Endometrium (tissue), 2 donors: ENCODE measurements around the gene APOBEC3A.
"Not testable (repeated sequence)": the region's sequence is repeated elsewhere in the genome, so short reads cannot be mapped to it uniquely, and the experiment has no call there.

ENCODE experiments used
- FAIRE-seq: peaks from 2 replicates; lab custom pipeline; 2012; peaks lifted over from hg19 to GRCh38; lab: Jason Lieb, UNC
- donor health status: control.
- donor health status: control.

The APOBEC3A gene

DNA sequence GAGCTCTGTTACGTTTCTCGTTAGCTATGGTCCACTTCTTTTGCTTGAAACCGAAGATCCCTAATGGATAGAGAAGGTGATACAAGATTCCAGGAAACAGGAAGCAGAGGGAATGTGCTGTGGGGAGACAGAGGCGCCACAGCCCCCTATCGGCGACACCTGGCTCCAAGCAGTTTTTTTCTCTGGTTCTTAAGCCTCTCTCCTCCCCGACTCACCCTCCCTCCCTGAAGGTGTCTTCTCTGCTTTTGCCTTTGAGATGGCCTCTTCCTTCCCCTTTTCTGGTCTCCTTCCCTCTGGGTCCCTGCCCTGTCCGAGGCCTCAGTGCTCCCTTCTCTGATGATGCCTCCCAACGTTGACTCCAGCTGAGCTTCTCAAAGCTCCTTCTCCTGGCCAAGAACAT is 14.2 kb upstream of the APOBEC3A start:
- FAIRE-seq = no peak

DNA sequence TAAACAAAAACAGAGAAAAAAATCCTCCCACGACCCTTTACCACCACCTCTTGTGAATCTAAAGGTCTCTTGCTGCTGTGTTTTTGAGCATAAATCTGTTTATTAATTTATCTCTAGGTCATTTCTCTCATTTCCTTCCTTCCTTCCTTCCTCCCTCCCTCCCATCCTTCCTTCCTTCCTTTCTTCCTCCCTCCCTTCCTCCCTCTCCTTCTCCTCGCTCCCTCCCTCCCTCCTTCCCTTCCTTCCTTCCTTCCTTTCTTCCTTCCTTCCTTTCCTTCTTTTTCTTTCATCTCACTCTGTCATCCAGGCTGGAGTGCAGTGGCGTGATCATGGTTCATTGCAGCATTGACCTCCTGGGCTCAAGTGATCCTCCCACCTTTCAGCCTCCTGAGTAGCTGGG is 13.5 kb upstream of the APOBEC3A start:
- FAIRE-seq = no peak

DNA sequence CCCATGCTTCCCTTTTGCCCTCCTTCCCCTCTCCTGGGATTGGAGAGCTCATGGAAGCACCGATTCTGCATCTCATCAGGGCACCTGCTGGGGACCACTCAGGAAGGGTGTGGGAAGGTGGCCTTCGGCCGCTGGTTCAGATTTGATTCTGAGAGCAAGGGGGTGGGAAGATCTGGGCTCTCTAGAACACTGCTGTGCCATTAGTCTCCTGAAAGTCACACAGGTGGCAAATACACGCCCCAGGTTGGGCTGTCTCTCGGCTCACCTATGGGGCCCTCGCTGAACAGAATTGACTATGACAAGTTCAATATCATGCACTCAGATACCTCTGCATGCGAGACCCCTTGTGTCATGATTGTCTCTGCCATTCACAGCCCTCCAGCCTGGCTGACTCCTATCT is 12.8 kb upstream of the APOBEC3A start:
- no peak for FAIRE-seq

DNA sequence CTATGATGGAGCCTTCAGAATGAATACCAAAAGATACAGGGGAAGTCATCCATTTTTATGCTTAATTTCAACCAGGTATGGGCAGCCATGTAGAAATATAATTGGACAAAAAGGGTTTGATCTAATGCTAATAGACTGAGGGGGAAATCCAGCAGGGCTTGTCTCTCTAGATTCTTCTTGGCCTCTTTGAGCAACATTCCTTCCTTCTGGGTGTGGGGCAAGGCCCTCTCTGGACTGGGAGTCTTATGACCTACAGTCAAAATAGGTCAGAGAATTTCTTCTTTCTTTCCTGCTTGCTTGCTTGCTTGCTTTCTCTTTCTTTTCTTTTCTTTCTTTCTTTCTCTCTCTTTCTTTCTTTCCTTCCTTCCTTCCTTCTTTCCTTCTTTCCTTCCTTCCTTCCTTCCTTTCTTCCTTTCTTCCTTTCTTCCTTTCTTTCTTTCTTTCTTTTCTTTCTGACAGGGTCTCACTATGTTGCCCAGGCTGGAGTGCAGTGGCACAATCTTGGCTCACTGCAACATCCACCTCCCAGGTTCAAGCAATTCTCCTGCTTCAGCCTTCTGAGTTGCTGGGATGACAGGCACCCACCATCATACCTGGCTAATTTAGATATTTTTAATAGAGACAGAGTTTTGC is 11.6 kb upstream of the APOBEC3A start:
- not testable (repeated sequence) for FAIRE-seq

DNA sequence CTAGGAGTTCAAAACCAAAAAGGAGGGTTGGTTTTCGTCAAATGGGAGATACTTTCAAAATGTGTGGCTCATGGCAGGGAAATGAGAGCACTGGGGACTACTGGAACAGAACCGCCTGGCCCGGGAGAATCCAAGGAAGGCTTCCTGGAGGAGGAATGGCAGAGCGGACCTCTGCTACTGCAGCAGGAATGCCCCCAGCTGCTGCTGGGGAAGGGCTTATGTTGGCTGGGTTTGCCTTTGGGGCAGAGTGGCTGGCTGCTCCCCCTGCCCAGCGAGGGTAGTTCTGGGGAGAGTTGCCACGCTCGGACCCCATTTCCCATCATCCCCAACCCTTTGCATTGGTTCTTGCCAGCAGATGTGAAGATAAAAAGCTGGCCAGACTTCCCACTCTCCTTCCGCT is 10.6 kb upstream of the APOBEC3A start:
- FAIRE-seq = no peak

DNA sequence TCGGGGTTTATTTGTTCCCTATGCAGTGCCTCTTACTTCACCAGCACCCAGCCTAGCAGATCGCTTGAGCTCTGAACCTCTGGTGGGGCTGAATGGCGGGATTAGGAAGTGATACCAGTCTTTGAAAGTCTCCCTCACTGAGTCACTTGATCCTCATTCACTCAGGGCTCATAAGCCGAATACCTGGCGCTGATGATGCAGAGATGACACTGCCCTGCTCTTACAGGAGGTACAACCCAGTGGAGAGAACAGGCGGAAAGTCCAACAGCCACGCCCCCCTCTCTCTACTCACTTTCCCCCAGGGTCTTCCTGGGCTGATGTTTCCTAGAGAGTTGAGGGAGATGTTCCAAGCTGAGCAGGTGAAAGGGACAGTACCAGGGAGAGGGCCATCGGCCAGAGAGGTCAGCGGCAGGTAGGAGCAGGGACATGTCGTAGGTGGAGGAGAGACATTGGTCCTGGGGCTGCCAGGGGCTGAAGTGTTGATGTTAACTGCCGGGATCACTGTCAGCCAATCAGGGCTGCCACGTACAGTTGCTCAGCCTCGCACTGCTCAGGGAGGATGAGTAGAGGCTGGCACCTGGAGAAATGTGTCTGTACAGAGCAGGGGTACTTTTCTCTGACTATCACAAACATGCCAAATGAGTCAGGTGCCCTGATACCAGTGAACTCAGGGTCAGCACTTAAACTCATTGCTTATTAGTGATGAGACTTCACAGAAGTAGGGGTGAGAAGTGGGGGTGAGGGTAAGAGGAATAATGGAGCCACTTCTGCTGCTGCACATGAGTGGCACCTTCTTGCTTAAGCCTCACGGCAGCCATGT is 9.9 kb upstream of the APOBEC3A start:
- no peak for FAIRE-seq

DNA sequence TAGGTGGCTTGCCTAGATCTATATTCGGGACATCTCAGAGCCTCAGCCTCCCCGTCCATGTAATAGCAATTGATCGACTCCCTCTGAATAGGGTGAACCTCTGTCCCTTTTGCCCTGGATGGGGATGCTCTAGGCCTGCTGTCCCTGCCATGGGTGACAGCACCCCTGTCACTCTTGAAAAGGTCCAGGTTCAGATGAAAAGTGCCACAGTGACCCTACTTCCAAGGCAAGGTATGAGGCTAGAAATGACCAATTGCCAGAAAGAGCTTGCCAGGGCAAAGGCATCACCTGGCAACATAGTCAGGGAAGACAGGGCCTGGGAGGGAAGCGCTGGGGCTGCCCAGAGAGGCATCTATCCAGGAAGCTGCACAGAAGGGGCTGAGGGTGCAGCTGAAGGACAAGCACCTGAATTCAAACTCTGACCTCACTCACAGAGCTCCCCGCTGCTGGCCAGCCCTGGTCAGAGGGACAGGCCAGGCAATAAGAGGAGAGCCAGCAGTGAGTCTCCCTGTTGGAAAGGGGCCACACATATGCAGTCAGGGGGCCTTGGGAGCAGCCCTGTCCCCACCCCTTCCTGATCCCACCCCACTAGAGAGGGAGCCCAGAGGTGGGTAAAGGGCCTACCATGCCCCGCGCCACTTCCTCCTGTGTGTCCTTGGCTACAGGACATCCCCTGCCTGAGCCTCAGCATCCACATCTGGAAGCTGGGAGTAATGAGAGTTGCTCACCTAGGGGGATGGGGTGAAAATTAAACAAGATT is 9.0 kb upstream of the APOBEC3A start:
- FAIRE-seq = no peak

DNA sequence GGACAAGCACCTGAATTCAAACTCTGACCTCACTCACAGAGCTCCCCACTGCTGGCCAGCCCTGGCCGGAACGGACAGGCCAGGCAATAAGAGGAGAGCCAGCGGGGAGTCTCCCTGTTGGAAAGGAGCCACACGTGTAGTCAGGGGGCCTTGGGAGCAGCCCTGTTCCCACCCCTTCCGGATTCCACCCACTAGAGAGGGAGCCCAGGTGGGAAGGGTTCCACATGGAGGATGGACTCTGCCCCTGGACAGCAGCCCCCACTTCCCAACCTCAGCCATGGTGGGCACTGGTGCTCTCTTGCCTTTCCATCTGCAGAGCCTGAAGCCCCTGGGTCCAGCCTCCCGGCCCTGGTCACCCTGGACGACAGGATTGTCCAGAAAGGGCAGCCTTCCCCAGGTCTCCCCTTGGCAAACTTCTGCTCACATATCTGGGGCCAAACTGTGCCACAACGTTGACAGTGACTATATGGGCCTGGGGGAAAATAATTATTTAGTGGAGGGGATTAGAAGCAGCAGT is 7.5 kb upstream of the APOBEC3A start:
- FAIRE-seq = no peak

DNA sequence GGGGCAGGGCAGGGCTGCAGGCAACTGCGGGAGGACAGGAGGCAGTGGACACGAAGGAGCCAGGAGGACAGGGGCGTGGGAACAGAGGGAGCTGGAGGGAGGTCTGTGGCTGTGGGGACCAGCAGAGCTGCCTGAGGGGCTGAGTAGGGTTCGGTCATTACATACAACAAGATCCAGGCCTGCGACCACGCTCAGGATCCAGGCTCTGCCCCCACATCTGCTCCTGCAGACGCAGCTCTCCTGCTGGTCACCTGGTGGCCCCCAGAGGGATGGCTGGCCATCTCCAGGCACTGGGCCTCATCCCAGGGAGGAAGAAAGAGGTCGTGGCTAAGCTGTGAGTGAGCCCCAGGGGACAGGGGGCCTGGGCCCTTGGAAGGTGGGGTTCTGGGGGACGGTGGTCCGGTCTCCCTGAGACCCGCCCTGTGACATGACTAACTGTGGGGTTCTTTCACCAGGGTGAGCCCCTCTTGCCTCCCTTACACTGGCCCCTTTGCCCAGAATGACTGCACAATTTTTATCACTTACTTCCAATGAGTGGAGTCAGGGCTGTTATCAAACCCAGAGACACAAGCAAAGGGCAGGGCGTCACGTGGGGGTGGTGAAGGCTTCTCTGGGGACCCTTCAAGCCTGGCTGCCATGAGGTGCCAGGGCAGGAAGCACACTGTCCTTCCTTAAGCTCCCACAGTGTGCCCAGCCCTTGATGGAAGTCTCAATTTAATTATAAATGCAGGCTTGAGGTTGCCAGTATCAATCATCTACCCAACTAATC is 6.7 kb upstream of the APOBEC3A start:
- FAIRE-seq = no peak

DNA sequence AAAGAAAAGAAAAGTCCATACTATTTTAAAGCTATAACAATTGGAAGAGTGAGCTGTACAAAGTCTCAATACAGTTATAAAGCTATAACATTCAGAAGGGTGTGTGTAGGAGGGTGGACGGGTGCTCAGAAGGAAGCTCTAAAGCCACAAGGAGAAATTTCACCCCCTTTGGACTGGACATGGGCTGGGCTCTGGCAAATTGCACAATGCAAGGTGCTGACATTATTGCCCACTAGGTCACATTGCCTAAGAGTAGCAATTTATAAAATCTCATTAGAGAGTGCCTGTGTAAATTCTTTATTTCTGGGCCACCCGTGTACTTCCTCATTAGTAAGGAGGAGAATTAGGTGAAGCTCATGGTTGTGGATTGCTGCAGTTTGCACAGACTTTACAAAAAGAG is 5.7 kb upstream of the APOBEC3A start:
- FAIRE-seq = no peak

DNA sequence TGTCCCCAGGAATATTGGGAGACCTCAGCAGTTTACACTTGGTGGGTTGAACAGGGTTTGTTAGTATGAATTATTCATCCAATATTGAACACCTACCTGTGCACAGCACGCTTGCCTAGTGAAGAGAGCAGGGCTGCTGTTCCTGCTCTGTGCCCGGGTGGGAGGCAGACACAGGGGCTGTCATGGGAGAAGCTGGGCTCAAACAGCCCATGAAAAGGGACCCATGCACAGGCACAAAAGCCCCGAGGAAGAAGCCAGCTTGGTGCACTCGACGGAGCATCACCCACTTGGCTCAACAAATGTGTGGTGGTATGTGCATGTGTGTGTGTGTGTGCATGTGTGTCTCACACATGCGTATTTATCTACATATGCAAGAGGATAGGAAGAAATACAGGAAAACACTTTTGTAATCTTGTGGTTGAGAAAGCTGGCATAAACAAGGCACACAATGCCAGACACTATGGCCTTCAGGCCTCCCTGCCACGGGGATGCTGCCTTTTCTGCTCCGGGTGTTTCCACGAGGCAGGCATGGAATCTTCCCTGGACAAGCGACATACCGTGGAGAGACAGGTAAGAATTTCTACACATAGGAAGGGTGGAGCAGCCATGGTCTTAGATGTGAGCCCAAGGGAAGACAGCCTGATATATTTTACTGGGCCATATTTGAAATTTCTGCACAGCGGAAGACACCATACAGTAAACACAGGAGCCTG is 5.0 kb upstream of the APOBEC3A start:
- no peak for FAIRE-seq

DNA sequence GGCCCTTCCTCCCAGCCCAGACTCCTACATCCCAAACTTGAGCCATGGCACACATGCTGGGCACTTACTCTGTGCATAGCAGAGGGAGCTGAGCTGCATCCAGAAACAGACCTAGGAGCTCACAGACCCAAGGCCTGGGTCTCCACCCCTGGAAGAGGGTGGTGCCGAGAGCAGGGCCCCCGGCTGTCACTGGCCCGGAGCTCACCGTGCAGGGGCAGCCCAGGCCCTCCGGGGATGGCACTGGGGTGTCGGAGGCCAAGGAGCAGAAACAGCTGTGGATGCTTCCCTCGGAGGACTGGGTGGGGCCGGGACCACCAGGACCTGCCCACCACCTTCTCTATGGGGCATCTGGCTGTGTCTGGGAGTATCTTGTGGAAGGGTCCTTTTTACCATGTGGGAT is 4.3 kb upstream of the APOBEC3A start:
- FAIRE-seq = no peak

DNA sequence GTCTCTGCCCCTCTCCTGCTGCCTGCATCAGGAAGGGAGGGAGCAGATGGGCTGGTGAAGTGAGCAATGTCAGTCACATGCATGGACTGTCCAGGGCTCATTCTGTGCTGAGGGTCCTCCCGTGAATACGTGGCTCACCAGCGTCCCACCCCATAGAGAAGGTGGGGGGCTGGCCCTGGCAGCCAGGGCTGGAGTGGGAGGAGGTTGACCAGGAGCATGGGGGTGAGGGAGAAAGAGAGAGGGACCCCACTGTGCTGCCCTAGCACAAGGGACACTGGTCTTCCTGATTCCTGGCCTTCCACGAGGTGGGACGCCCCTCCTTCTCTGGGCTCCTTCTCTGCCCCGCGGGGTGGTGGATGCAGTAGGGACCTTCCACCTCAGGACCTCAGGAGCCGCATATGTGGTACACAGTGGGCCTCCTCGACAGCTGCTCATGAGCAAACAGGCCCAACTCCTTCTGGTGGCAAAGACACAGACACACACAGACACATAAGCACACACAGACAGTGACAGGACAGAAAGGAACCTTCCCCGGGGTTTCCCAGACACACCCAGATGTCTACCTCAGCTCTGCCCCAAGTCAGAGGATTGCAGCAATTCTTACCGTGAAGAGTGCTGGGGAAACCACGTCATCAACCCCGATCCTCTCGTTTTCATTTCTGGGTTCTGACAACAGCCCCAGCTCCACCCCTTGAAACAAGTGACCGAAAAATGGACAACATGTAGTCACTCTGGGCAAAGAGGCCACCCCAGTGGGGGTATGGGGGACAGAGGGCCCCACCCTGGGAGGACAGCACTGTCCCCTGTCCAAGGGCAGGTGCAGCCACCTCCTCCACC is 3.6 kb upstream of the APOBEC3A start:
- no peak for FAIRE-seq

DNA sequence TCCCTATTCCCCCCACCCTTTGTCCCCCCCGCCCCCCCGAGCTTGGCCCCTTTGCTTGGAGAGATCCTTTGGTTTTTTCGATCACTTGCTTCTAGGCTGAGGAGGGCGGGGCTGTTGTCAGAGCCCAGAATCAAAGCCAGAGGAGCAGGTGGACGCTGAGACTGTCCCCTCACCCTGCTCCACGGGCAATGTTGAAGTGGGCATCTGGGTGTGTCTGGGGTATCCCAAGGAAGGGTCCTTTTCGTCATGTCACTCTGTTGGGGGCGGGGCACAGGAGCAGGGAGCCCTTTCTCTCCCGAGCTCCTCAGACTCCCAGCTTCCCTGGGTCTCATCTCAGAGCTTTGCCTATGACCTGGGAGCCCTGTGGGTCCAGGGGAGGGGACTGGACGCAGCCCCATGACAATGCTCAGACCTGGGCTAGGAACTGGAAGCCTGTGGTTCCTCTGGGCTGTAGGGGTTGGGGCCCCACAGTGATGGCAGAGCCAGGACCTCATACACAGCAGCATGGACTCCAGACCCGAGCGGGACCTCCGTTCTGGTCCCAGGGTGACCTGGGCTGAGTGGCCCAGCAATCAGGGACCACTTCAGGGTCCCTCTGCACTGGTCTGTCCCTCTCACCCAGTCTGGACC is 2.9 kb upstream of the APOBEC3A start:
- FAIRE-seq = no peak

DNA sequence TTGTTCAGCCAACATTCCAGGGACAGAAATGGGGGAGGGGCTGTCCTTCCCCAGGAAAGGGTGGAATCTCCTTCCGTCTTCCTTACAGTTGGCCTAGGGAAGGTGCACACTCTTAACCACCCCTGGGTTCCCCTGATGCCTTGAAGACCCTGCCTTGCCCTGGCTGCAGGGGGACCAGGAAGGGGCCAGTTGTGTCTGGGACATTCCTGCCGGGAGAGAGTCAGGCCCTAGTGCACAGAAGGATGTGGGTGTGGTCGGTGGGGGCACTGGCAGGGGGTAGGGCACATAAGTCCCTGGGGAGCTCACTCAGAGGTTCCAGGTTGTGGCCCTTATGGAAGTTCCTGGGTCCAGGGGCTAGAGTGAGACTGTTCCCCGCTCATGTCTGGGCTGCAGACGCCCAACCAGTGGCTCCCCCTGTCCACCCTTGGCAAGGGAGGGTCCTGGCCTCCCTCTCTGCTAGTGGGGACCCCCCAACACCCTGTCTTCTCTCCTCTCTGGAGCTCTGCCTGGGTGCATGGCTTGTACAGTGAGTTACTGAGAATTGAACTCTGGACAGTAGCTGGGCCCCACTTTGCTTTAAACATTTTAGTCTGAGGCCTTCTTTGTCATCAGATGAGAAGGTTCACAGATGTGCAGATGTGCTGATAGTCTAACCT is 2.0 kb upstream of the APOBEC3A start:
- no peak for FAIRE-seq

DNA sequence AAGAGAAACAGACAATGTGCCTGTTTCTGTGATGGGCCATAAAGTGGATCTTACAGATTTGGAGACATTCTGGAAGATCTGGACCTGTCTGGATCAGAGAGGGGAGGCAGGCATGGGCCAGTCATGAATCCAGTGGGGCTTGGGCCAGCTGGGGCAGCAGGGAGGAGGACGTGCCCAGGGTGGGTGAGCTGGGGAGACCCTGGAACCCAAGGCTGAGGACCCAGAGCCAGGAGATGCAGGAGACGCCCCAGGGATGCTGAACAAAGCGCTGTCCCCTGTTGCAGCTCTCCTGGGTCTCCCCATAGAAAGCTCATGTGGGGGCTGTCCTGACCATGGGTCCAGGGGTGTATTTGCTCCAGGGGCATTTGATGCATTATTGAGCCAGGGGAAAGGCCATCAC is 1.5 kb upstream of the APOBEC3A start:
- no peak for FAIRE-seq

DNA sequence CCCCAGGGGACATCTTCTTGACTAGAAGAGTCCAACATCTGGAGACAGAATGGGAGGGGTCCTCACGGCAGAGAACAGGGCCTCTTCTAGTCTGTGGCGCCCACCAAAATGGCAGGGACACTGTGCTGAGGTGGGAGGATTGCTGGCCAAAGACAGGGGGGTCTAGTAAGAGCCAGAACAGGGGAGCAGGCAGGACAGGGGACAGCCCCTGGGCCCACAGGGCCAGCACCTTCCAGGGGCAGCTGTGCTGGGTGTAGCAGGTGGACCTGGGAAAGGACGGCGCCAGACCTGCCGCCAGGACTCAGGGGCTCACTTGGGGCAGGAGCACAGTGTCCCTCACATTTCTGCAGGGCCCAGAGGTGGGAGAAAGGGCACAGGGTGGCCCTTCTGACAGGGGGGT is 858 bp upstream of the APOBEC3A start:
- FAIRE-seq = no peak

DNA sequence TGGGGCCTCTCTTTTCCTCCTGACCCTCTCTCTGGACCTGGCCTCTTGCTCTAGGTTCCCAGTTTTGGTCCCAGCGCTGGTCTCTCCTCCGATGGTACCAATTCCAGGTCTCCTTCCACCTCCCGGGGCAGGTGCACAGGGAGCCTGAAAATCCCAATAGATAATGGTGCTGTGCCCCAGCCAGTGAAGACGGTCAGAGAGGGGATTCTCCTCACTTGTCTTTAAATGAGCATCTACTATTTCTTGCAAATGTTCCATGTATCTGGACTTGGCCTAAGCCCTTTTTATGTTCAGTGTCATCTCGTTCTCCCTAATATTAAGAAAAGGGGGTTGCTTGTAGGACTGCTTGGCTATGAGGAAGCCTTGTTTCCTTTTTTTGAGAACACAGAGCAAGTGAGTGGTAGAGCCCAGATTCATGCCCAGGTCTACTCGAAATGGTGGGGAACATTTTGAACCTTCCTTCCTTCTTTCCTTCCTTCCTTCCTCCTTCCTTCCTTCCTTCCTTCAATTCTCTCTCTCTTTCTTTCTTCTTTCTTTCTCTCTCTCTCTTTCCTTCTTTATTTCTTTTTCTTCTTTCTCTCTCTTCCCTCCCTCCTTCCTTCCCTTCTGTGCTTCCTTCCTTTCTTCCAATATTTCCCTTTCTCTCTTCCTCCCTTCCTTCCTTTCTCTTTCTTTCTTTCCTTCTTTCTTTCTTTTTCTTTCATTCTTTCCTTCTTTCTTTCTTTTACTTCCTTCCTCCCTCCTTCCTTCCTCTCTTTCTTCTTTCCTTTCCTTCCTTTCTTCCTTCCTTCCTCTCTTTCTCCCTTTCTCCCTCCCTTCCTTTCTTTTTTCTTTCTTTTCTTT is 620 bp downstream of the APOBEC3A start:
- FAIRE-seq = no peak

DNA sequence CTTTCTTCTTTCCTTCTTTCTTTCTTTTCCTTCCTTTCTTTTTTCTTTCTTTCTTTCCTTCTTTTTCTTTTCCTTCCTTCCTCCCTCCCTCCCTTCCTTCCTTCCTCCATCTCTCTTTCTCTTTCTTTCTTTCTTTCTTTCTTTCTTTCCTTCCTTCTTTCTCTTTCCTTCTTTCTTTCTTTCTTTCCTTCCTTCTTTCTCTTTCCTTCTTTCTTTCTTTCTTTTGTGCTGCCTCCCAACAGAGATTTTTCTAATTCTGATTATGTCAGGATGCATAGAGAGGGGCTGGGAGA is 1.2 kb downstream of the APOBEC3A start:
- FAIRE-seq = not testable (repeated sequence)
